IMR-90 (cell line): ENCODE results near the gene PEX7. TPM values are rescaled to one million over a fixed set of nuclear protein-coding genes. Genes with fewer than 3 reads are reported as not detected.

Experiments
- ATAC-seq: fragments of 200-7000 bp; cut with Tn5 transposase; 2 replicates; pipeline ENCODE4 v1.9.1; 2020; ENCODE audit warnings: low read depth, mild to moderate bottlenecking, moderate library complexity
- BruUV-seq: library from RNA; stranded (reverse); fragments of 400-500 nt; replicated peaks from 2 replicates; lab custom pipeline; 2021; lab: Mats Ljungman, UMichigan
- CTCF ChIA-PET: fragments of 300-600 bp; formaldehyde crosslinking; extraction: SDS; loops from one replicate; lab custom pipeline; 2021; ENCODE audit warnings: antibody characterized with exemption; lab: Yijun Ruan, JAX
- POLR2A ChIA-PET: fragments of 300-600 bp; sonication (Branson Sonifier 250); formaldehyde crosslinking; loops from one replicate; lab custom pipeline; 2022; ENCODE audit warnings: antibody characterized with exemption; ENCODE audit not compliant: unreplicated experiment; lab: Charles Lee
- DNase-seq: peaks from one replicate; pipeline ENCODE4 v3.0.0; 2013
- H2AFZ ChIP-seq: replicated peaks from 2 replicates; pipeline ENCODE3; 2013; ENCODE audit warnings: low read length, mild to moderate bottlenecking; ENCODE audit not compliant: poor library complexity
- H2AK5ac ChIP-seq: 2 replicates; pipeline ENCODE4 v1.6.1; 2013; ENCODE audit warnings: low read depth, low read length, inconsistent platforms
- H2AK9ac ChIP-seq: replicated peaks from 2 replicates; pipeline ENCODE3; 2013; ENCODE audit warnings: mild to moderate bottlenecking, low read depth, low read length, moderate library complexity; ENCODE audit not compliant: poor library complexity
- H2BK120ac ChIP-seq: 2 replicates; pipeline ENCODE4 v1.6.1; 2013; ENCODE audit warnings: low read depth, low read length, inconsistent platforms
- H2BK15ac ChIP-seq: 3 replicates; pipeline ENCODE4 v1.6.1; 2013; ENCODE audit warnings: low read depth, low read length, inconsistent platforms
- H2BK20ac ChIP-seq: 2 replicates; pipeline ENCODE4 v1.6.1; 2013; ENCODE audit warnings: low read depth, mild to moderate bottlenecking, inconsistent platforms, low read length, moderate library complexity
- H2BK5ac ChIP-seq: 2 replicates; pipeline ENCODE4 v1.6.1; 2013; ENCODE audit warnings: mild to moderate bottlenecking, low read depth, low read length, inconsistent platforms; ENCODE audit not compliant: poor library complexity, severe bottlenecking
- H3K14ac ChIP-seq: replicated peaks from 2 replicates; pipeline ENCODE4 v1.6.1; 2013; ENCODE audit warnings: low read depth, low read length, inconsistent platforms
- H3K18ac ChIP-seq: 2 replicates; pipeline ENCODE4 v1.6.1; 2013; ENCODE audit warnings: low read depth, low read length, control low read depth
- H3K23ac ChIP-seq: 2 replicates; pipeline ENCODE4 v1.6.1; 2013; ENCODE audit warnings: low read depth, low read length, inconsistent platforms
- H3K27ac ChIP-seq: 2 replicates; pipeline ENCODE4 v1.5.1; 2013; ENCODE audit warnings: mild to moderate bottlenecking, control low read depth, low read length; ENCODE audit not compliant: insufficient read depth
- H3K27me3 ChIP-seq: 2 replicates; pipeline ENCODE4 v1.6.1; 2013; ENCODE audit warnings: low read length; ENCODE audit not compliant: control insufficient read depth, insufficient read depth
- H3K36me3 ChIP-seq: 2 replicates; pipeline ENCODE4 v1.6.1; 2013; ENCODE audit warnings: low read length, mixed read lengths; ENCODE audit not compliant: control insufficient read depth, insufficient read depth
- H3K4ac ChIP-seq: 2 replicates; pipeline ENCODE4 v1.6.1; 2013; ENCODE audit warnings: low read depth, low read length, inconsistent platforms
- H3K4me1 ChIP-seq: 2 replicates; pipeline ENCODE4 v1.6.1; 2013; ENCODE audit warnings: low read length, mixed read lengths; ENCODE audit not compliant: control insufficient read depth, insufficient read depth
- H3K4me2 ChIP-seq: 2 replicates; pipeline ENCODE4 v1.6.1; 2013; ENCODE audit warnings: low read depth, mild to moderate bottlenecking, control low read depth, low read length, moderate library complexity
- H3K4me3 ChIP-seq: 2 replicates; pipeline ENCODE4 v1.5.1; 2013; ENCODE audit warnings: low read depth, mild to moderate bottlenecking, control low read depth, low read length, moderate library complexity; ENCODE audit not compliant: insufficient read depth
- H3K56ac ChIP-seq: 2 replicates; pipeline ENCODE4 v1.6.1; 2013; ENCODE audit warnings: low read length, inconsistent platforms; ENCODE audit not compliant: insufficient read depth; ENCODE audit errors: extremely low read depth
- H3K79me1 ChIP-seq, 2 experiments: 2 replicates each; pipeline ENCODE4 v1.6.1; 2013; ENCODE audit warnings: low read length in 2 of 2, inconsistent platforms in 1 of 2, low read depth in 1 of 2
- H3K9ac ChIP-seq: 2 replicates; pipeline ENCODE4 v1.6.1; 2013; ENCODE audit warnings: low read depth, low read length, control low read depth
- H3K9me1 ChIP-seq: 2 replicates; pipeline ENCODE4 v1.6.1; 2013; ENCODE audit warnings: low read length, inconsistent platforms; ENCODE audit not compliant: insufficient read depth
- H3K9me3 ChIP-seq: 2 replicates; pipeline ENCODE4 v1.6.1; 2013; ENCODE audit warnings: low read length; ENCODE audit not compliant: control insufficient read depth, insufficient read depth
- H4K20me1 ChIP-seq: 2 replicates; pipeline ENCODE4 v1.6.1; 2013; ENCODE audit warnings: low read length, inconsistent platforms; ENCODE audit not compliant: insufficient read depth
- H4K5ac ChIP-seq: 2 replicates; pipeline ENCODE4 v1.6.1; 2013; ENCODE audit warnings: mild to moderate bottlenecking, low read depth, low read length, control low read depth
- H4K8ac ChIP-seq, 2 experiments: 2 replicates each; pipeline ENCODE4 v1.6.1; 2013; ENCODE audit warnings: low read depth in 2 of 2, low read length in 2 of 2, control low read depth in 1 of 2, inconsistent platforms in 1 of 2
- H4K91ac ChIP-seq: 2 replicates; pipeline ENCODE4 v1.6.1; 2013; ENCODE audit warnings: low read depth, low read length, inconsistent platforms; ENCODE audit not compliant: insufficient read depth
- BHLHE40 ChIP-seq: fragments of 150-350 bp; IDR thresholded peaks from 2 replicates; pipeline ENCODE4 v1.6.1; 2016; ENCODE audit warnings: mild to moderate bottlenecking, low read depth, low read length
- CHD1 ChIP-seq: IDR thresholded peaks from 2 replicates; pipeline ENCODE4 v1.6.1; 2012; ENCODE audit warnings: low read depth, low read length, improper control_type of control experiment
- ELK1 ChIP-seq: fragments of 150-350 bp; IDR thresholded peaks from 2 replicates; pipeline ENCODE4 v1.6.1; 2016; ENCODE audit warnings: low read depth, mild to moderate bottlenecking, low read length, moderate library complexity, borderline replicate concordance
- FOS ChIP-seq: fragments of 150-350 bp; IDR thresholded peaks from 2 replicates; pipeline ENCODE4 v1.6.1; 2016; ENCODE audit warnings: low read depth, low read length
- MAFK ChIP-seq: IDR thresholded peaks from 2 replicates; pipeline ENCODE4 v1.6.1; 2012; ENCODE audit warnings: low read depth, low read length, improper control_type of control experiment
- MAZ ChIP-seq: IDR thresholded peaks from 2 replicates; pipeline ENCODE4 v1.6.1; 2012; ENCODE audit warnings: low read depth, mild to moderate bottlenecking, low read length, improper control_type of control experiment, moderate library complexity, borderline replicate concordance
- NFE2L2 ChIP-seq: fragments of 150-350 bp; IDR thresholded peaks from 2 replicates; pipeline ENCODE4 v1.6.1; 2016; ENCODE audit warnings: low read depth, mild to moderate bottlenecking, low read length
- POLR2A ChIP-seq: IDR thresholded peaks from 2 replicates; pipeline ENCODE4 v1.6.1; 2012; ENCODE audit warnings: mild to moderate bottlenecking, low read depth, low read length
- RCOR1 ChIP-seq: IDR thresholded peaks from 2 replicates; pipeline ENCODE4 v1.6.1; 2012; ENCODE audit warnings: mild to moderate bottlenecking, low read length, improper control_type of control experiment; ENCODE audit not compliant: insufficient replicate concordance
- RFX5 ChIP-seq: IDR thresholded peaks from 2 replicates; pipeline ENCODE4 v1.8.0; 2012; ENCODE audit warnings: low read depth, mild to moderate bottlenecking, low read length, moderate library complexity
- SMC3 ChIP-seq: fragments of 150-350 bp; IDR thresholded peaks from 2 replicates; pipeline ENCODE4 v1.6.1; 2016; ENCODE audit warnings: low read depth, mild to moderate bottlenecking, antibody characterized with exemption, low read length, moderate library complexity
- WGBS, 2 experiments: methylation state at CpG; one replicate each; pipeline versions ENCODE4 v1.1.5 to v1.1.7; 2013; ENCODE audit warnings: missing lambda C conversion rate in 2 of 2; ENCODE audit not compliant: insufficient read length in 1 of 2; ENCODE audit errors: extremely low coverage in 2 of 2; 5-methylcytosine and 5-hydroxymethylcytosine counted together
- dilution Hi-C: fragments of 300-500 bp; cut with HindIII; formaldehyde crosslinking; loops from one replicate; pipeline ENCODE4 v1.14.3; 2018; ENCODE audit warnings: low sequenced_read_pairs; ENCODE audit not compliant: unreplicated experiment
- in situ Hi-C: fragments of 300-500 bp; cut with MboI; formaldehyde crosslinking; loops from 3 replicates; pipeline ENCODE4 v1.14.3; 2019; ENCODE audit warnings: low sequenced_read_pairs, inconsistent platforms, mixed read lengths
- intact Hi-C: fragments of 100-400 bp; cut with micrococcal nuclease; formaldehyde crosslinking; loops from 2 replicates; pipeline ENCODE4 v1.10.0; 2022
- polyA plus RNA-seq, 3 experiments: library from polyadenylated mRNA; depleted of rRNA; stranded (reverse); fragments of >200 nt; gene quantifications; 2 replicates each; pipeline ENCODE4 v1.2.3, GENCODE V29; 2012; ENCODE audit warnings: low replicate concordance in 1 of 3
- total RNA-seq: library from RNA; depleted of rRNA; stranded (reverse); fragments of >200 nt; gene quantifications from 2 replicates; pipeline ENCODE4 v1.2.3, GENCODE V29; 2012
- TF ChIP-seq, protein P1 (sequence below): conservative IDR thresholded peaks from 2 replicates; pipeline ENCODE4 v1.5.1; 2012; ENCODE audit warnings: mild to moderate bottlenecking, low read depth, low read length, improper control_type of control experiment
- TF ChIP-seq, protein P2 (sequence below): fragments of 150-350 bp; IDR thresholded peaks from 2 replicates; pipeline ENCODE4 v1.6.1; 2017; ENCODE audit warnings: mild to moderate bottlenecking, antibody characterized with exemption, low read length, low read depth

The PEX7 gene
- total and polyA plus RNA-seq, 2 of the 4 experiments (the other 2 are of a cell fraction), result 5.4 to 7.0 TPM

GRCh38 chr6:136826216-136826615, 3.8 kb downstream of the PEX7 start:
- TF ChIP-seq, protein P1, sequence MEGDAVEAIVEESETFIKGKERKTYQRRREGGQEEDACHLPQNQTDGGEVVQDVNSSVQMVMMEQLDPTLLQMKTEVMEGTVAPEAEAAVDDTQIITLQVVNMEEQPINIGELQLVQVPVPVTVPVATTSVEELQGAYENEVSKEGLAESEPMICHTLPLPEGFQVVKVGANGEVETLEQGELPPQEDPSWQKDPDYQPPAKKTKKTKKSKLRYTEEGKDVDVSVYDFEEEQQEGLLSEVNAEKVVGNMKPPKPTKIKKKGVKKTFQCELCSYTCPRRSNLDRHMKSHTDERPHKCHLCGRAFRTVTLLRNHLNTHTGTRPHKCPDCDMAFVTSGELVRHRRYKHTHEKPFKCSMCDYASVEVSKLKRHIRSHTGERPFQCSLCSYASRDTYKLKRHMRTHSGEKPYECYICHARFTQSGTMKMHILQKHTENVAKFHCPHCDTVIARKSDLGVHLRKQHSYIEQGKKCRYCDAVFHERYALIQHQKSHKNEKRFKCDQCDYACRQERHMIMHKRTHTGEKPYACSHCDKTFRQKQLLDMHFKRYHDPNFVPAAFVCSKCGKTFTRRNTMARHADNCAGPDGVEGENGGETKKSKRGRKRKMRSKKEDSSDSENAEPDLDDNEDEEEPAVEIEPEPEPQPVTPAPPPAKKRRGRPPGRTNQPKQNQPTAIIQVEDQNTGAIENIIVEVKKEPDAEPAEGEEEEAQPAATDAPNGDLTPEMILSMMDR, result no peak
- no peak for TF ChIP-seq BHLHE40
- no peak for TF ChIP-seq RCOR1
- TF ChIP-seq SMC3, result no peak
- no peak for TF ChIP-seq MAFK
- no peak for TF ChIP-seq CHD1
- no peak for TF ChIP-seq NFE2L2
- TF ChIP-seq, protein P2, sequence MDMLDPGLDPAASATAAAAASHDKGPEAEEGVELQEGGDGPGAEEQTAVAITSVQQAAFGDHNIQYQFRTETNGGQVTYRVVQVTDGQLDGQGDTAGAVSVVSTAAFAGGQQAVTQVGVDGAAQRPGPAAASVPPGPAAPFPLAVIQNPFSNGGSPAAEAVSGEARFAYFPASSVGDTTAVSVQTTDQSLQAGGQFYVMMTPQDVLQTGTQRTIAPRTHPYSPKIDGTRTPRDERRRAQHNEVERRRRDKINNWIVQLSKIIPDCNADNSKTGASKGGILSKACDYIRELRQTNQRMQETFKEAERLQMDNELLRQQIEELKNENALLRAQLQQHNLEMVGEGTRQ, result no peak
- no peak for TF ChIP-seq MAZ
- no peak for TF ChIP-seq POLR2A
- TF ChIP-seq RFX5, result no peak
- TF ChIP-seq FOS, result no peak
- no peak for TF ChIP-seq ELK1
- peaks cover 6 to 7% of the 10 kb centered on the region in 2 experiments; a peak in 3 of 4 replicates for H3K79me1 ChIP-seq
- ATAC-seq (no peak), DNase-seq (no peak)
- no TSS peak for BruUV-seq
- POLR2A ChIA-PET, result no interaction called here
- H2BK15ac ChIP-seq, result no peak overlapping the region
- H3K23ac ChIP-seq, result no peak overlapping the region
- H2AFZ ChIP-seq, result no peak overlapping the region
- H3K27ac ChIP-seq, result no peak overlapping the region
- H2BK20ac ChIP-seq, result no peak overlapping the region
- H3K4ac ChIP-seq, result no peak overlapping the region
- H4K8ac ChIP-seq, result no peak overlapping the region
- no peaks in the 10 kb centered on the region for H3K9me3 ChIP-seq
- dilution Hi-C loops (no loop called here), intact Hi-C loops (no loop called here), in situ Hi-C loops (no loop called here)
- no peaks in the 10 kb centered on the region for H3K9me1 ChIP-seq
- no peaks in the 10 kb centered on the region for H4K20me1 ChIP-seq
- H3K9ac ChIP-seq, result no peak overlapping the region
- no peak overlapping the region for H3K4me3 ChIP-seq
- no CpG with 5 or more reads among the region's 6 CpGs for WGBS, 2 experiments
- no peak overlapping the region for H3K18ac ChIP-seq
- no peak overlapping the region for H2BK5ac ChIP-seq
- H3K36me3 ChIP-seq, result peaks cover 4% of the 10 kb centered on the region; the same call in 1 of the 2 replicates
- H2AK5ac ChIP-seq, result no peak overlapping the region
- no peak overlapping the region for H4K91ac ChIP-seq
- H3K27me3 ChIP-seq, result no peaks in the 10 kb centered on the region
- H2BK120ac ChIP-seq, result no peak overlapping the region
- no peak overlapping the region for H2AK9ac ChIP-seq
- CTCF ChIA-PET, result no interaction called here
- H3K4me1 ChIP-seq, result peaks cover 5% of the 10 kb centered on the region
- no peak overlapping the region for H3K4me2 ChIP-seq
- no peak overlapping the region for H4K5ac ChIP-seq
- no peak overlapping the region for H3K14ac ChIP-seq
- no peak overlapping the region for H3K56ac ChIP-seq
